ENCODE measurements around the gene MAPKAPK3. TPM values are rescaled to one million over a fixed set of nuclear protein-coding genes. Genes with fewer than 3 reads are reported as not detected.

The MAPKAPK3 gene
- total and polyA plus RNA-seq, 12 donors, result 40.6 to 101 (median 65.0) TPM

GRCh38 chr3:50633230-50633790, 16.4 kb downstream of the MAPKAPK3 start:
- TF ChIP-seq CTCF (IDR thresholded peaks at IDR 0.05), result no peak
- no peak for TF ChIP-seq POLR2A (IDR thresholded peaks at IDR 0.05)
- no peaks in the 10 kb centered on the region for H3K36me3 ChIP-seq (replicated peaks in 1 of 2)
- H3K9me3 ChIP-seq (replicated peaks in 1 of 3), result no peaks in the 10 kb centered on the region
- H3K27me3 ChIP-seq, result no peaks in the 10 kb centered on the region
- no peak for DNase-seq
- intact Hi-C loops (cut with DNase I), result no loop called here
- no peak overlapping the region for H3K4me3 ChIP-seq
- H3K4me1 ChIP-seq (replicated peaks in 1 of 2), result peaks cover 0 to 17% of the 10 kb centered on the region in 2 donors
- 79 to 85% (median 81%) methylated on average over 5 of the region's 5 CpGs for WGBS, 4 donors
- no peak overlapping the region for H3K27ac ChIP-seq

- no peak overlapping the region for H3K4me3 ChIP-seq
- H3K9me3 ChIP-seq (replicated peaks in 1 of 3), result no peaks in the 10 kb centered on the region
- intact Hi-C loops (cut with DNase I), result no loop called here
These were observed 18.1 kb downstream of the MAPKAPK3 start for GRCh38 chr3:50635066-50635465.

GRCh38 chr3:50637011-50637410, 20.1 kb downstream of the MAPKAPK3 start:
- Histone ChIP-seq H3K4me1 (replicated peaks in 1 of 2) (peaks cover 0 to 11% of the 10 kb centered on the region in 2 donors), H3K27me3 (no peaks in the 10 kb centered on the region), H3K9me3 (replicated peaks in 1 of 3) (no peaks in the 10 kb centered on the region), H3K4me3 (no peak overlapping the region), H3K27ac (no peak overlapping the region), H3K36me3 (replicated peaks in 1 of 2) (peaks cover 0 to 12% of the 10 kb centered on the region in 2 donors)
- intact Hi-C loops (cut with DNase I), result no loop called here
- WGBS, 4 donors, result 88 to 96% (median 91%) methylated on average over 4 of the region's 4 CpGs
- TF ChIP-seq POLR2A (IDR thresholded peaks at IDR 0.05) (no peak), CTCF (IDR thresholded peaks at IDR 0.05) (no peak)
- DNase-seq, result no peak

More at GRCh38 chr3:50635066-50635465, 18.1 kb downstream of the MAPKAPK3 start:
- TF ChIP-seq POLR2A (IDR thresholded peaks at IDR 0.05) (no peak), CTCF (IDR thresholded peaks at IDR 0.05) (no peak)
- H3K27ac ChIP-seq, result no peak overlapping the region
- DNase-seq, result no peak
- no peaks in the 10 kb centered on the region for H3K36me3 ChIP-seq (replicated peaks in 1 of 2)
- H3K27me3 ChIP-seq, result no peaks in the 10 kb centered on the region
- peaks cover 0 to 17% of the 10 kb centered on the region in 2 donors for H3K4me1 ChIP-seq (replicated peaks in 1 of 2)

GRCh38 chr3:50637945-50638344, 21.0 kb downstream of the MAPKAPK3 start:
- intact Hi-C loops (cut with DNase I), result no loop called here
- no peak for DNase-seq

More at GRCh38 chr3:50637945-50638344, 21.0 kb downstream of the MAPKAPK3 start:
- Histone ChIP-seq H3K27me3 (no peaks in the 10 kb centered on the region), H3K4me1 (replicated peaks in 1 of 2) (peaks cover 0 to 5% of the 10 kb centered on the region in 2 donors), H3K27ac (no peak overlapping the region), H3K9me3 (replicated peaks in 1 of 3) (no peaks in the 10 kb centered on the region), H3K36me3 (replicated peaks in 1 of 2) (peaks cover 0 to 20% of the 10 kb centered on the region in 2 donors), H3K4me3 (no peak overlapping the region)
- TF ChIP-seq CTCF (IDR thresholded peaks at IDR 0.05) (no peak), POLR2A (IDR thresholded peaks at IDR 0.05) (no peak)
- 72 to 89% (median 84%) methylated on average over 3 of the region's 3 CpGs for WGBS, 4 donors
